ENCODE results near the gene OXTR. TPM values are rescaled to one million over a fixed set of nuclear protein-coding genes. Genes with fewer than 3 reads are reported as not detected.

The OXTR gene
- total and polyA plus RNA-seq, 2 experiments from 2014 or later, result 5.5 to 9.3 TPM

- no peaks in the 10 kb centered on the region for H3K36me3 Mint-ChIP-seq (ENCODE audit: low read depth)
- no peak for DNase-seq (ENCODE audit: low spot score)
- no peaks in the 10 kb centered on the region for H3K9me2 ChIP-seq (ENCODE audit: insufficient read depth)
Observed at GRCh38 chr3:8759038-8759707, 10.2 kb downstream of the OXTR start.

More at GRCh38 chr3:8759038-8759707, 10.2 kb downstream of the OXTR start:
- Histone ChIP-seq H3K4me2 (no peak overlapping the region), H3F3A (replicated peaks; ENCODE audit: low read depth) (no peaks in the 10 kb centered on the region), H3K79me2 (replicated peaks; ENCODE audit: insufficient read depth) (no peaks in the 10 kb centered on the region), H3K4me1 (ENCODE audit: insufficient read depth) (no peaks in the 10 kb centered on the region), H3K4me3 (no peak overlapping the region), H3K27me3 (ENCODE audit: insufficient read depth) (no peaks in the 10 kb centered on the region), H2AFZ (no peak overlapping the region), H3K27ac (ENCODE audit: low read depth) (no peak overlapping the region), H3K36me3 (ENCODE audit: insufficient read depth) (no peaks in the 10 kb centered on the region), H4K20me1 (replicated peaks; ENCODE audit: insufficient read depth) (peaks cover 6% of the 10 kb centered on the region; the same call in 1 of the 2 replicates)
- Mint-ChIP-seq H3K27ac (no peak overlapping the region), H3K4me3 (no peak overlapping the region), H3K27me3 (ENCODE audit: insufficient read depth, low read depth, poor library complexity) (peaks cover 5% of the 10 kb centered on the region), H3K9me3 (no peaks in the 10 kb centered on the region), H3K4me1 (peaks cover 3% of the 10 kb centered on the region)
- no peak for ATAC-seq
- TF ChIP-seq, protein P1, sequence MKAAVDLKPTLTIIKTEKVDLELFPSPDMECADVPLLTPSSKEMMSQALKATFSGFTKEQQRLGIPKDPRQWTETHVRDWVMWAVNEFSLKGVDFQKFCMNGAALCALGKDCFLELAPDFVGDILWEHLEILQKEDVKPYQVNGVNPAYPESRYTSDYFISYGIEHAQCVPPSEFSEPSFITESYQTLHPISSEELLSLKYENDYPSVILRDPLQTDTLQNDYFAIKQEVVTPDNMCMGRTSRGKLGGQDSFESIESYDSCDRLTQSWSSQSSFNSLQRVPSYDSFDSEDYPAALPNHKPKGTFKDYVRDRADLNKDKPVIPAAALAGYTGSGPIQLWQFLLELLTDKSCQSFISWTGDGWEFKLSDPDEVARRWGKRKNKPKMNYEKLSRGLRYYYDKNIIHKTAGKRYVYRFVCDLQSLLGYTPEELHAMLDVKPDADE (IDR thresholded peaks at IDR 0.05), result no peak
- TF ChIP-seq JUNB (IDR thresholded peaks at IDR 0.05; ENCODE audit: unreplicated experiment), result no peak
- no peak for TF ChIP-seq ZNF331 (CRISPR knock-in tag; IDR thresholded peaks at IDR 0.05; ENCODE audit: low read depth)
- TF ChIP-seq POLR2AphosphoS5 (IDR thresholded peaks at IDR 0.05; ENCODE audit: low read depth), result no peak
- TF ChIP-seq, protein P2, sequence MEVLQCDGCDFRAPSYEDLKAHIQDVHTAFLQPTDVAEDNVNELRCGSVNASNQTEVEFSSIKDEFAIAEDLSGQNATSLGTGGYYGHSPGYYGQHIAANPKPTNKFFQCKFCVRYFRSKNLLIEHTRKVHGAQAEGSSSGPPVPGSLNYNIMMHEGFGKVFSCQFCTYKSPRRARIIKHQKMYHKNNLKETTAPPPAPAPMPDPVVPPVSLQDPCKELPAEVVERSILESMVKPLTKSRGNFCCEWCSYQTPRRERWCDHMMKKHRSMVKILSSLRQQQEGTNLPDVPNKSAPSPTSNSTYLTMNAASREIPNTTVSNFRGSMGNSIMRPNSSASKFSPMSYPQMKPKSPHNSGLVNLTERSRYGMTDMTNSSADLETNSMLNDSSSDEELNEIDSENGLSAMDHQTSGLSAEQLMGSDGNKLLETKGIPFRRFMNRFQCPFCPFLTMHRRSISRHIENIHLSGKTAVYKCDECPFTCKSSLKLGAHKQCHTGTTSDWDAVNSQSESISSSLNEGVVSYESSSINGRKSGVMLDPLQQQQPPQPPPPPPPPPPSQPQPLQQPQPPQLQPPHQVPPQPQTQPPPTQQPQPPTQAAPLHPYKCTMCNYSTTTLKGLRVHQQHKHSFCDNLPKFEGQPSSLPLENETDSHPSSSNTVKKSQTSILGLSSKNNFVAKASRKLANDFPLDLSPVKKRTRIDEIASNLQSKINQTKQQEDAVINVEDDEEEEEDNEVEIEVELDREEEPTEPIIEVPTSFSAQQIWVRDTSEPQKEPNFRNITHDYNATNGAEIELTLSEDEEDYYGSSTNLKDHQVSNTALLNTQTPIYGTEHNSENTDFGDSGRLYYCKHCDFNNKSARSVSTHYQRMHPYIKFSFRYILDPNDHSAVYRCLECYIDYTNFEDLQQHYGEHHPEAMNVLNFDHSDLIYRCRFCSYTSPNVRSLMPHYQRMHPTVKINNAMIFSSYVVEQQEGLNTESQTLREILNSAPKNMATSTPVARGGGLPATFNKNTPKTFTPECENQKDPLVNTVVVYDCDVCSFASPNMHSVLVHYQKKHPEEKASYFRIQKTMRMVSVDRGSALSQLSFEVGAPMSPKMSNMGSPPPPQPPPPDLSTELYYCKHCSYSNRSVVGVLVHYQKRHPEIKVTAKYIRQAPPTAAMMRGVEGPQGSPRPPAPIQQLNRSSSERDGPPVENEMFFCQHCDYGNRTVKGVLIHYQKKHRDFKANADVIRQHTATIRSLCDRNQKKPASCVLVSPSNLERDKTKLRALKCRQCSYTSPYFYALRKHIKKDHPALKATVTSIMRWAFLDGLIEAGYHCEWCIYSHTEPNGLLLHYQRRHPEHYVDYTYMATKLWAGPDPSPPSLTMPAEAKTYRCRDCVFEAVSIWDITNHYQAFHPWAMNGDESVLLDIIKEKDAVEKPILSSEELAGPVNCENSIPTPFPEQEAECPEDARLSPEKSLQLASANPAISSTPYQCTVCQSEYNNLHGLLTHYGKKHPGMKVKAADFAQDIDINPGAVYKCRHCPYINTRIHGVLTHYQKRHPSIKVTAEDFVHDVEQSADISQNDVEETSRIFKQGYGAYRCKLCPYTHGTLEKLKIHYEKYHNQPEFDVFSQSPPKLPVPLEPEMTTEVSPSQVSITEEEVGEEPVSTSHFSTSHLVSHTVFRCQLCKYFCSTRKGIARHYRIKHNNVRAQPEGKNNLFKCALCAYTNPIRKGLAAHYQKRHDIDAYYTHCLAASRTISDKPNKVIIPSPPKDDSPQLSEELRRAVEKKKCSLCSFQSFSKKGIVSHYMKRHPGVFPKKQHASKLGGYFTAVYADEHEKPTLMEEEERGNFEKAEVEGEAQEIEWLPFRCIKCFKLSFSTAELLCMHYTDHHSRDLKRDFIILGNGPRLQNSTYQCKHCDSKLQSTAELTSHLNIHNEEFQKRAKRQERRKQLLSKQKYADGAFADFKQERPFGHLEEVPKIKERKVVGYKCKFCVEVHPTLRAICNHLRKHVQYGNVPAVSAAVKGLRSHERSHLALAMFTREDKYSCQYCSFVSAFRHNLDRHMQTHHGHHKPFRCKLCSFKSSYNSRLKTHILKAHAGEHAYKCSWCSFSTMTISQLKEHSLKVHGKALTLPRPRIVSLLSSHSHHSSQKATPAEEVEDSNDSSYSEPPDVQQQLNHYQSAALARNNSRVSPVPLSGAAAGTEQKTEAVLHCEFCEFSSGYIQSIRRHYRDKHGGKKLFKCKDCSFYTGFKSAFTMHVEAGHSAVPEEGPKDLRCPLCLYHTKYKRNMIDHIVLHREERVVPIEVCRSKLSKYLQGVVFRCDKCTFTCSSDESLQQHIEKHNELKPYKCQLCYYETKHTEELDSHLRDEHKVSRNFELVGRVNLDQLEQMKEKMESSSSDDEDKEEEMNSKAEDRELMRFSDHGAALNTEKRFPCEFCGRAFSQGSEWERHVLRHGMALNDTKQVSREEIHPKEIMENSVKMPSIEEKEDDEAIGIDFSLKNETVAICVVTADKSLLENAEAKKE (CRISPR knock-in tag; IDR thresholded peaks at IDR 0.05), result no peak
- no peak for TF ChIP-seq EZH2 (IDR thresholded peaks at IDR 0.05; ENCODE audit: low read depth, unreplicated experiment)
- no peak for TF ChIP-seq STAT1 (IDR thresholded peaks at IDR 0.05; ENCODE audit: unreplicated experiment)
- no peak for TF ChIP-seq EZH2phosphoT487 (IDR thresholded peaks at IDR 0.05; ENCODE audit: unreplicated experiment)
- TF ChIP-seq, protein P3, sequence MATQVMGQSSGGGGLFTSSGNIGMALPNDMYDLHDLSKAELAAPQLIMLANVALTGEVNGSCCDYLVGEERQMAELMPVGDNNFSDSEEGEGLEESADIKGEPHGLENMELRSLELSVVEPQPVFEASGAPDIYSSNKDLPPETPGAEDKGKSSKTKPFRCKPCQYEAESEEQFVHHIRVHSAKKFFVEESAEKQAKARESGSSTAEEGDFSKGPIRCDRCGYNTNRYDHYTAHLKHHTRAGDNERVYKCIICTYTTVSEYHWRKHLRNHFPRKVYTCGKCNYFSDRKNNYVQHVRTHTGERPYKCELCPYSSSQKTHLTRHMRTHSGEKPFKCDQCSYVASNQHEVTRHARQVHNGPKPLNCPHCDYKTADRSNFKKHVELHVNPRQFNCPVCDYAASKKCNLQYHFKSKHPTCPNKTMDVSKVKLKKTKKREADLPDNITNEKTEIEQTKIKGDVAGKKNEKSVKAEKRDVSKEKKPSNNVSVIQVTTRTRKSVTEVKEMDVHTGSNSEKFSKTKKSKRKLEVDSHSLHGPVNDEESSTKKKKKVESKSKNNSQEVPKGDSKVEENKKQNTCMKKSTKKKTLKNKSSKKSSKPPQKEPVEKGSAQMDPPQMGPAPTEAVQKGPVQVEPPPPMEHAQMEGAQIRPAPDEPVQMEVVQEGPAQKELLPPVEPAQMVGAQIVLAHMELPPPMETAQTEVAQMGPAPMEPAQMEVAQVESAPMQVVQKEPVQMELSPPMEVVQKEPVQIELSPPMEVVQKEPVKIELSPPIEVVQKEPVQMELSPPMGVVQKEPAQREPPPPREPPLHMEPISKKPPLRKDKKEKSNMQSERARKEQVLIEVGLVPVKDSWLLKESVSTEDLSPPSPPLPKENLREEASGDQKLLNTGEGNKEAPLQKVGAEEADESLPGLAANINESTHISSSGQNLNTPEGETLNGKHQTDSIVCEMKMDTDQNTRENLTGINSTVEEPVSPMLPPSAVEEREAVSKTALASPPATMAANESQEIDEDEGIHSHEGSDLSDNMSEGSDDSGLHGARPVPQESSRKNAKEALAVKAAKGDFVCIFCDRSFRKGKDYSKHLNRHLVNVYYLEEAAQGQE (IDR thresholded peaks at IDR 0.05; ENCODE audit: unreplicated experiment), result no peak
- no peak for TF ChIP-seq NANOG (IDR thresholded peaks at IDR 0.05; ENCODE audit: borderline replicate concordance)
- no peak for TF ChIP-seq CREB1 (CRISPR knock-in tag; IDR thresholded peaks at IDR 0.05; ENCODE audit: low read depth)
- TF ChIP-seq, protein P4, sequence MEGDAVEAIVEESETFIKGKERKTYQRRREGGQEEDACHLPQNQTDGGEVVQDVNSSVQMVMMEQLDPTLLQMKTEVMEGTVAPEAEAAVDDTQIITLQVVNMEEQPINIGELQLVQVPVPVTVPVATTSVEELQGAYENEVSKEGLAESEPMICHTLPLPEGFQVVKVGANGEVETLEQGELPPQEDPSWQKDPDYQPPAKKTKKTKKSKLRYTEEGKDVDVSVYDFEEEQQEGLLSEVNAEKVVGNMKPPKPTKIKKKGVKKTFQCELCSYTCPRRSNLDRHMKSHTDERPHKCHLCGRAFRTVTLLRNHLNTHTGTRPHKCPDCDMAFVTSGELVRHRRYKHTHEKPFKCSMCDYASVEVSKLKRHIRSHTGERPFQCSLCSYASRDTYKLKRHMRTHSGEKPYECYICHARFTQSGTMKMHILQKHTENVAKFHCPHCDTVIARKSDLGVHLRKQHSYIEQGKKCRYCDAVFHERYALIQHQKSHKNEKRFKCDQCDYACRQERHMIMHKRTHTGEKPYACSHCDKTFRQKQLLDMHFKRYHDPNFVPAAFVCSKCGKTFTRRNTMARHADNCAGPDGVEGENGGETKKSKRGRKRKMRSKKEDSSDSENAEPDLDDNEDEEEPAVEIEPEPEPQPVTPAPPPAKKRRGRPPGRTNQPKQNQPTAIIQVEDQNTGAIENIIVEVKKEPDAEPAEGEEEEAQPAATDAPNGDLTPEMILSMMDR (conservative IDR thresholded peaks at IDR 0.05; ENCODE audit: low read depth in 2 of 2), result no peak
